ENCODE measurements around the gene FBXL7. TPM values are rescaled to one million over a fixed set of nuclear protein-coding genes. Genes with fewer than 3 reads are reported as not detected.

Gene FBXL7
- total and polyA plus RNA-seq, 2 donors (not counting 3 experiments of a cell fraction or from before 2014, with no cell fraction given): 23.5 to 32.2 TPM

- TF ChIP-seq GATA2 (IDR thresholded peaks at IDR 0.05; ENCODE audit: insufficient read depth, insufficient read length, low read depth, low read length) (no peak), FOS (IDR thresholded peaks at IDR 0.05; ENCODE audit: borderline replicate concordance, insufficient read depth, low read length) (no peak), MYC (IDR thresholded peaks at IDR 0.05; ENCODE audit: low read depth, low read length) (no peak), EZH2 (IDR thresholded peaks at IDR 0.05; ENCODE audit: borderline replicate concordance, low read depth, low read length, severe bottlenecking) (no peak), POLR2AphosphoS5 (IDR thresholded peaks at IDR 0.05; ENCODE audit: insufficient read depth, low read depth, low read length) (no peak), CTCF (IDR thresholded peaks at IDR 0.05; ENCODE audit: extremely low read depth in 1 of 2, insufficient read depth in 1 of 2, low read depth in 1 of 2, low read length in 2 of 2) (no peak), MAX (IDR thresholded peaks at IDR 0.05; ENCODE audit: insufficient read depth, insufficient read length) (no peak), POLR2A (IDR thresholded peaks at IDR 0.05; ENCODE audit: low read depth, low read length) (no peak), JUN (IDR thresholded peaks at IDR 0.05; ENCODE audit: borderline replicate concordance, insufficient read depth, insufficient read length, low read depth) (no peak)
- H3K79me2 ChIP-seq (ENCODE audit: control insufficient read depth, insufficient read depth, low read length): peaks cover 15% of the 10 kb centered on the region
- peaks cover 3% of the 10 kb centered on the region for H4K20me1 ChIP-seq (replicated peaks; ENCODE audit: control insufficient read depth, extremely low read depth, insufficient read depth, low read length)
- H3K4me3 ChIP-seq (replicated peaks in 1 of 3; ENCODE audit: insufficient read depth in 1 of 3, low read depth in 1 of 3, low read length in 3 of 3): no peak overlapping the region
- no TSS peak for BruUV-seq (replicated peaks)
- no peaks in the 10 kb centered on the region for H3K9me3 ChIP-seq (replicated peaks; ENCODE audit: control insufficient read depth, insufficient read depth, low read length)
- H3K9me1 ChIP-seq (replicated peaks; ENCODE audit: control insufficient read depth, extremely low read depth, insufficient read depth, low read length): no peaks in the 10 kb centered on the region
- dilution Hi-C loops (cut with MboI; ENCODE audit: extremely low pct_ligation_motif_present, low sequenced_read_pairs) (no loop called here), intact Hi-C loops (cut with micrococcal nuclease) (no loop called here)
- H3K4me1 ChIP-seq (ENCODE audit: control insufficient read depth, extremely low read depth, insufficient read depth, low read length): no peaks in the 10 kb centered on the region
- POLR2A ChIA-PET: no interaction called here
- H3K27me3 ChIP-seq (ENCODE audit: control insufficient read depth in 2 of 2, insufficient read depth in 2 of 2, low read length in 2 of 2): no peaks in the 10 kb centered on the region
- DNase-seq (ENCODE audit: low read depth, low spot score) (peak; percentile 16), FAIRE-seq (no peak)
- H2AFZ ChIP-seq (ENCODE audit: low read depth, low read length): no peak overlapping the region
- CTCF ChIA-PET: interaction anchor here (0.6 kb wide), 1 partner anchor 266 kb away, joined by 3 read pairs; no protein-coding TSS in a partner anchor
- H3K27ac ChIP-seq (ENCODE audit: insufficient read depth, low read depth, low read length): no peak overlapping the region
- no peak overlapping the region for H3K4me2 ChIP-seq (ENCODE audit: insufficient read depth, low read length)
- no peaks in the 10 kb centered on the region for H3K36me3 ChIP-seq (ENCODE audit: control insufficient read depth in 2 of 2, extremely low read depth in 1 of 2, insufficient read depth in 2 of 2, low read length in 2 of 2)
- no peak overlapping the region for H3K9ac ChIP-seq (replicated peaks; ENCODE audit: extremely low read depth, insufficient read depth, low read length)
Observed at GRCh38 chr5:15533129-15533893, 33.3 kb downstream of the FBXL7 start.

Data from endothelial cell of umbilical vein (primary cell).